Measurements from ENCODE around the gene CYP19A1. TPM values are rescaled to one million over a fixed set of nuclear protein-coding genes. Genes with fewer than 3 reads are reported as not detected.
A peak's percentile ranks its signal among the peaks of the same experiment; 100 is the strongest.

CYP19A1 gene
- total RNA-seq, 1 donor from 2014 or later: not detected

GRCh38 chr15:51212909-51213308, 125.5 kb downstream of the CYP19A1 start:
- Histone ChIP-seq H3K9ac (no peak overlapping the region), H3K4me1 (no peaks in the 10 kb centered on the region), H3K4me2 (no peak overlapping the region), H3K4me3 (no peak overlapping the region), H3K36me3 (no peaks in the 10 kb centered on the region), H3F3A (ENCODE audit: low read depth) (no peaks in the 10 kb centered on the region), H3K9me3 (ENCODE audit: low read depth) (no peaks in the 10 kb centered on the region), H3K27ac (no peak overlapping the region), H4K20me1 (ENCODE audit: low read depth) (no peaks in the 10 kb centered on the region), H3K27me3 (no peaks in the 10 kb centered on the region), H2AFZ (replicated peaks) (no peak overlapping the region), H3K79me2 (ENCODE audit: low read depth) (no peaks in the 10 kb centered on the region)
- Mint-ChIP-seq H3K9me3 (no peaks in the 10 kb centered on the region), H3K4me1 (peaks cover 1% of the 10 kb centered on the region), H3K36me3 (no peaks in the 10 kb centered on the region), H3K27ac (no peak overlapping the region), H3K4me3 (no peak overlapping the region), H3K27me3 (ENCODE audit: insufficient read depth, low read depth) (peaks cover 2% of the 10 kb centered on the region)
- DNase-seq (ENCODE audit: low spot score): no peak
- no peak for TF ChIP-seq EZH2 (IDR thresholded peaks at IDR 0.05)
- TF ChIP-seq CTCF (IDR thresholded peaks at IDR 0.05): no peak
- no peak for TF ChIP-seq EZH2phosphoT487 (IDR thresholded peaks at IDR 0.05)

DNA sequence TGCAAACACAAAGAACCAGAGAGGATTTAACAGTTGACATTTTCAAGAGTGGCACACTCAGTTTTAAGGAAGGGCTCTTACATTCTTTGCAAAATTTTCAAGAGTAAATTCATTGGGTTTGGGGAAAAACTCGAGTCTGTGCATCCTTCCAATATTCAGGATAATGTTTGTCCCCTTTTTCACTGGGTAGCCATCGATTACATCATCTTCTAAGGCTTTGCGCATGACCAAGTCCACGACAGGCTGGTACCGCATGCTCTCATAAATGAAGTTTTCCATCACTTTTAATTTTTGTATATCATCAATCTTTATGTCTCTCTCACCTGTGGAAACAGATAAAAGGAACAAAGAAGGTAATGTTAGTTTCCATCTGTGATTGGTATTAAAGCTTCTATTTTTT, 126.2 kb downstream of the CYP19A1 start:
- no peak overlapping the region for H3K4me2 ChIP-seq
- Mint-ChIP-seq H3K9me3 (no peaks in the 10 kb centered on the region), H3K4me3 (peak overlapping the region; percentile 64), H3K27ac (no peak overlapping the region), H3K36me3 (no peaks in the 10 kb centered on the region), H3K27me3 (ENCODE audit: insufficient read depth, low read depth) (peaks cover 2% of the 10 kb centered on the region), H3K4me1 (peaks cover 6% of the 10 kb centered on the region)
- H3K4me1 ChIP-seq: no peaks in the 10 kb centered on the region
- no peaks in the 10 kb centered on the region for H4K20me1 ChIP-seq (ENCODE audit: low read depth)
- no peak for DNase-seq (ENCODE audit: low spot score)
- H3K9me3 ChIP-seq (ENCODE audit: low read depth): no peaks in the 10 kb centered on the region
- no peak overlapping the region for H3K27ac ChIP-seq
- H3K9ac ChIP-seq: no peak overlapping the region
- H3F3A ChIP-seq (ENCODE audit: low read depth): no peaks in the 10 kb centered on the region
- H3K4me3 ChIP-seq: no peak overlapping the region
- no peak overlapping the region for H2AFZ ChIP-seq (replicated peaks)
- no peak for TF ChIP-seq EZH2 (IDR thresholded peaks at IDR 0.05)
- no peak for TF ChIP-seq CTCF (IDR thresholded peaks at IDR 0.05)
- no peak for TF ChIP-seq EZH2phosphoT487 (IDR thresholded peaks at IDR 0.05)
- no peaks in the 10 kb centered on the region for H3K27me3 ChIP-seq
- no peaks in the 10 kb centered on the region for H3K36me3 ChIP-seq
- no peaks in the 10 kb centered on the region for H3K79me2 ChIP-seq (ENCODE audit: low read depth)

- Mint-ChIP-seq H3K36me3 (no peaks in the 10 kb centered on the region), H3K27me3 (ENCODE audit: insufficient read depth, low read depth) (no peaks in the 10 kb centered on the region), H3K27ac (no peak overlapping the region), H3K4me1 (peaks cover 6% of the 10 kb centered on the region), H3K9me3 (no peaks in the 10 kb centered on the region), H3K4me3 (no peak overlapping the region)
- Histone ChIP-seq H3K4me3 (no peak overlapping the region), H3K4me2 (no peak overlapping the region), H3K79me2 (ENCODE audit: low read depth) (no peaks in the 10 kb centered on the region), H3K9me3 (ENCODE audit: low read depth) (no peaks in the 10 kb centered on the region), H3K36me3 (no peaks in the 10 kb centered on the region), H3K9ac (no peak overlapping the region), H2AFZ (replicated peaks) (no peak overlapping the region), H3K4me1 (peaks cover 4% of the 10 kb centered on the region), H4K20me1 (ENCODE audit: low read depth) (no peaks in the 10 kb centered on the region), H3K27me3 (no peaks in the 10 kb centered on the region), H3K27ac (no peak overlapping the region), H3F3A (ENCODE audit: low read depth) (no peaks in the 10 kb centered on the region)
- DNase-seq (ENCODE audit: low spot score): no peak
- TF ChIP-seq CTCF (IDR thresholded peaks at IDR 0.05) (no peak), EZH2 (IDR thresholded peaks at IDR 0.05) (no peak), EZH2phosphoT487 (IDR thresholded peaks at IDR 0.05) (no peak)
Measured at GRCh38 chr15:51205050-51205975, 133.1 kb downstream of the CYP19A1 start.
